H1 (cell line): Measurements from ENCODE around the gene DEAF1. TPM values are rescaled to one million over a fixed set of nuclear protein-coding genes. Genes with fewer than 3 reads are reported as not detected.
A peak's percentile ranks its signal among the peaks of the same experiment; 100 is the strongest.

Source experiments
- CTCF ChIA-PET: fragments of 300-600 bp; sonication (Branson Sonifier 250); formaldehyde crosslinking; loops from one replicate; lab custom pipeline; 2021; ENCODE audit not compliant: partially characterized antibody; lab: Charles Lee
- POLR2A ChIA-PET: fragments of 300-600 bp; sonication (Branson Sonifier 250); formaldehyde crosslinking; loops from one replicate; lab custom pipeline; 2021; ENCODE audit warnings: inconsistent platforms; ENCODE audit not compliant: partially characterized antibody; lab: Charles Lee
- DNase-seq, 2 experiments: peaks; one replicate each; pipeline versions ENCODE4 v3.0.0 to v3.0.0-alpha.2; 2010 to 2022; ENCODE audit warnings: low spot score in 2 of 2, low read depth in 1 of 2, mixed read lengths in 1 of 2
- FAIRE-seq: peaks from 2 replicates; lab custom pipeline; 2011; peaks lifted over from hg19 to GRCh38; lab: Jason Lieb, UNC
- H2AFZ ChIP-seq: 2 replicates; pipeline ENCODE4 v1.8.1; 2012; ENCODE audit warnings: low read length, inconsistent platforms
- H2AK5ac ChIP-seq: 2 replicates; pipeline ENCODE4 v1.6.1; 2013; ENCODE audit warnings: low read depth, low read length
- H2BK120ac ChIP-seq: replicated peaks from 2 replicates; pipeline ENCODE3; 2013; ENCODE audit warnings: low read depth, low read length, inconsistent platforms
- H2BK12ac ChIP-seq: 2 replicates; pipeline ENCODE4 v1.6.1; 2013; ENCODE audit warnings: low read depth, low read length
- H2BK15ac ChIP-seq: 2 replicates; pipeline ENCODE4 v1.6.1; 2013; ENCODE audit warnings: low read length
- H2BK20ac ChIP-seq: 2 replicates; pipeline ENCODE4 v1.6.1; 2013; ENCODE audit warnings: low read length
- H2BK5ac ChIP-seq: 2 replicates; pipeline ENCODE4 v1.6.1; 2013; ENCODE audit warnings: low read depth, low read length
- H3K14ac ChIP-seq: 2 replicates; pipeline ENCODE4 v1.6.1; 2013; ENCODE audit warnings: inconsistent platforms; ENCODE audit not compliant: insufficient read length
- H3K18ac ChIP-seq: 2 replicates; pipeline ENCODE4 v1.6.1; 2013; ENCODE audit warnings: low read length; ENCODE audit errors: extremely low read depth
- H3K23ac ChIP-seq: 2 replicates; pipeline ENCODE4 v1.6.1; 2013; ENCODE audit warnings: inconsistent platforms; ENCODE audit not compliant: insufficient read length
- H3K23me2 ChIP-seq: 2 replicates; pipeline ENCODE4 v1.6.1; 2013; ENCODE audit warnings: low read depth, low read length
- H3K27ac ChIP-seq: 2 replicates; pipeline ENCODE4 v1.6.1; 2011; ENCODE audit warnings: low read depth, low read length, inconsistent platforms
- H3K27me3 ChIP-seq, 4 experiments: replicated peaks in 1 of 4; 1 replicate in 1 of 4; 2 replicates in 3 of 4; pipeline versions ENCODE4 v1.6.1 to v1.8.1; 2011 to 2013; ENCODE audit warnings: low read length in 3 of 4, mild to moderate bottlenecking in 3 of 4, inconsistent platforms in 2 of 4, mixed read lengths in 2 of 4, moderate library complexity in 1 of 4; ENCODE audit not compliant: control insufficient read depth in 3 of 4, insufficient read depth in 3 of 4; ENCODE audit errors: extremely low read depth in 1 of 4
- H3K36me3 ChIP-seq, 4 experiments: 2 replicates each; pipeline versions ENCODE4 v1.6.1 to v1.8.1; 2011 to 2013; ENCODE audit warnings: mild to moderate bottlenecking in 4 of 4, low read length in 3 of 4, moderate library complexity in 2 of 4, control low read depth in 1 of 4, inconsistent platforms in 1 of 4; ENCODE audit not compliant: insufficient read depth in 4 of 4, control insufficient read depth in 2 of 4
- H3K4ac ChIP-seq: replicated peaks from 2 replicates; pipeline ENCODE3; 2013; ENCODE audit warnings: low read length, low read depth, mixed read lengths, inconsistent platforms; ENCODE audit not compliant: insufficient read length
- H3K4me1 ChIP-seq, 4 experiments: replicated peaks in 1 of 4; 1 replicate in 1 of 4; 2 replicates in 3 of 4; pipeline versions ENCODE4 v1.6.1 to v1.8.1; 2011 to 2013; ENCODE audit warnings: low read length in 3 of 4, inconsistent platforms in 2 of 4, mixed read lengths in 1 of 4; ENCODE audit not compliant: insufficient read depth in 4 of 4, control insufficient read depth in 3 of 4
- H3K4me2 ChIP-seq, 2 experiments: 2 replicates each; pipeline versions ENCODE4 v1.6.1 to v1.8.1; 2011 to 2013; ENCODE audit warnings: low read depth in 2 of 2, low read length in 2 of 2, control low read depth in 1 of 2, inconsistent platforms in 1 of 2, mild to moderate bottlenecking in 1 of 2; ENCODE audit not compliant: insufficient read depth in 1 of 2
- H3K4me3 ChIP-seq, 4 experiments: fragments of 200-600, 300-600 bp in 1 of 4; sonication (generic), shearing (Covaris generic), sonication (Bioruptor Twin) in 1 of 4; 2 replicates each; pipeline versions ENCODE4 v1.5.1 to v1.8.1; 2011 to 2016; ENCODE audit warnings: low read length in 4 of 4, low read depth in 3 of 4, control low read depth in 2 of 4, inconsistent platforms in 2 of 4, mild to moderate bottlenecking in 2 of 4, mixed read lengths in 1 of 4, moderate library complexity in 1 of 4; ENCODE audit not compliant: insufficient read depth in 2 of 4; ENCODE audit errors: extremely low read depth in 1 of 4
- H3K56ac ChIP-seq: replicated peaks from 2 replicates; pipeline ENCODE3; 2013; ENCODE audit warnings: low read depth, mild to moderate bottlenecking, mixed read lengths, low read length, inconsistent platforms; ENCODE audit not compliant: insufficient read length
- H3K79me1 ChIP-seq: 2 replicates; pipeline ENCODE4 v1.6.1; 2013; ENCODE audit warnings: low read depth, low read length, control low read depth
- H3K79me2 ChIP-seq, 2 experiments: 2 replicates each; pipeline versions ENCODE4 v1.6.1 to v1.8.1; 2012 to 2013; ENCODE audit warnings: low read length in 2 of 2, mild to moderate bottlenecking in 2 of 2, inconsistent platforms in 1 of 2; ENCODE audit not compliant: insufficient read depth in 2 of 2, control insufficient read depth in 1 of 2
- H3K9ac ChIP-seq, 4 experiments: replicated peaks in 1 of 4; 1 replicate in 1 of 4; 2 replicates in 3 of 4; pipeline versions ENCODE4 v1.6.1 to v1.8.1; 2011 to 2013; ENCODE audit warnings: low read depth in 3 of 4, low read length in 3 of 4, control low read depth in 2 of 4, mild to moderate bottlenecking in 2 of 4, moderate library complexity in 2 of 4, inconsistent platforms in 1 of 4; ENCODE audit errors: extremely low read depth in 1 of 4
- H3K9me3 ChIP-seq, 2 experiments: 2 replicates each; pipeline versions ENCODE4 v1.6.1 to v1.8.1; 2012 to 2013; ENCODE audit warnings: mild to moderate bottlenecking in 2 of 2, moderate library complexity in 2 of 2, control low read depth in 1 of 2, inconsistent platforms in 1 of 2, low read depth in 1 of 2, low read length in 1 of 2, mixed read lengths in 1 of 2; ENCODE audit not compliant: insufficient read depth in 2 of 2
- H4K20me1 ChIP-seq, 2 experiments: replicated peaks in 1 of 2; 2 replicates each; pipeline versions ENCODE3 to v1.8.1; 2011 to 2013; ENCODE audit warnings: inconsistent platforms in 2 of 2, low read length in 2 of 2, mild to moderate bottlenecking in 1 of 2; ENCODE audit not compliant: insufficient read depth in 2 of 2, control insufficient read depth in 1 of 2
- H4K5ac ChIP-seq: 2 replicates; pipeline ENCODE4 v1.6.1; 2013; ENCODE audit warnings: low read length, low read depth, mixed read lengths, inconsistent platforms; ENCODE audit not compliant: insufficient read length
- H4K8ac ChIP-seq: 2 replicates; pipeline ENCODE4 v1.8.0; 2013; ENCODE audit warnings: mild to moderate bottlenecking, moderate library complexity, low read length, inconsistent platforms; ENCODE audit not compliant: insufficient read depth; ENCODE audit errors: extremely low read depth
- H4K91ac ChIP-seq: replicated peaks from 2 replicates; pipeline ENCODE3; 2013; ENCODE audit warnings: low read length, mixed read lengths, inconsistent platforms; ENCODE audit not compliant: insufficient read length
- RAD21 ChIP-seq, 2 experiments: IDR thresholded peaks in 1 of 2; conservative IDR thresholded peaks in 1 of 2; 2 replicates each; pipeline ENCODE4 v1.6.1; 2011; ENCODE audit warnings: low read depth in 2 of 2, low read length in 2 of 2, improper control_type of control experiment in 1 of 2, inconsistent platforms in 1 of 2, mild to moderate bottlenecking in 1 of 2, moderate library complexity in 1 of 2
- SIN3A ChIP-seq, 2 experiments: IDR thresholded peaks in 1 of 2; conservative IDR thresholded peaks in 1 of 2; 2 replicates each; pipeline ENCODE4 v1.6.1; 2011 to 2012; ENCODE audit warnings: low read length in 2 of 2, improper control_type of control experiment in 1 of 2, low read depth in 1 of 2, mild to moderate bottlenecking in 1 of 2
- SP2 ChIP-seq: IDR thresholded peaks from 2 replicates; pipeline ENCODE4 v1.6.1; 2012; ENCODE audit warnings: mild to moderate bottlenecking, low read length, inconsistent platforms
- WGBS, 2 experiments: shearing (Covaris generic) in 1 of 2; methylation state at CpG; one replicate each; pipeline versions ENCODE4 v1.1.6 to v1.1.7; 2013 to 2015; ENCODE audit warnings: low lambda C conversion rate in 2 of 2, mixed read lengths in 2 of 2, inconsistent platforms in 1 of 2, low coverage in 1 of 2, missing lambda C conversion rate in 1 of 2; ENCODE audit not compliant: insufficient replicate concordance in 2 of 2, insufficient coverage in 1 of 2, insufficient read length in 1 of 2; ENCODE audit errors: extremely low coverage in 1 of 2, missing lambda C conversion rate in 1 of 2; 5-methylcytosine and 5-hydroxymethylcytosine counted together
- polyA plus RNA-seq, 7 experiments: library from polyadenylated mRNA; depleted of rRNA in 3 of 7; stranded (reverse) in 5 of 7; unstranded in 2 of 7; fragments of >200 nt in 5 of 7; fragments of 200-250 nt in 2 of 7; gene quantifications; 1 replicate in 5 of 7; 2 replicates in 1 of 7; 4 replicates in 1 of 7; pipeline versions ENCODE4 v1.2.1 to v1.2.3, GENCODE V29; 2011 to 2013; ENCODE audit warnings: missing spikeins in 2 of 7, mixed read lengths in 2 of 7
- total RNA-seq: library from RNA; stranded (reverse); fragmentation: NEBNext Ultra II Directional; extraction: Animal tissue kit (Norgen Biotek cat#: 25700); gene quantifications from 2 replicates; pipeline ENCODE4 v1.2.1, GENCODE V29; 2021
- TF ChIP-seq, protein P1 (sequence below), 3 experiments: IDR thresholded peaks; 1 replicate in 2 of 3; 2 replicates in 1 of 3; pipeline versions ENCODE4 v1.5.1 to v1.6.1; 2011; ENCODE audit warnings: low read length in 3 of 3, mild to moderate bottlenecking in 3 of 3, inconsistent platforms in 2 of 3, low read depth in 1 of 3, moderate library complexity in 1 of 3; ENCODE audit not compliant: insufficient read depth in 1 of 3; ENCODE audit errors: control extremely low read depth in 1 of 3

DEAF1 gene
- total and polyA plus RNA-seq, 2 of the 8 experiments (the other 6 are each of a cell fraction or from before 2014, with no cell fraction given): 47.3 to 58.4 TPM

- no peak overlapping the region for H3K4me3 ChIP-seq
- no peak overlapping the region for H3K4me2 ChIP-seq
- no peak overlapping the region for H4K91ac ChIP-seq
- no peak overlapping the region for H3K56ac ChIP-seq
- peaks cover 16 to 51% (median 41%) of the 10 kb centered on the region in 4 experiments for H3K36me3 ChIP-seq
- no peak overlapping the region for H3K4ac ChIP-seq
- H4K5ac ChIP-seq: no peak overlapping the region
- POLR2A ChIA-PET: interaction anchor here (1.0 to 2.3 kb wide), 12 partner anchors 11 to 151 kb away, joined by 3 to 20 read pairs (median 4); partner anchors contain the start of genes DRD4, LMNTD2 and RASSF7
- H3K27ac ChIP-seq: no peak overlapping the region
- H3K9me3 ChIP-seq: no peaks in the 10 kb centered on the region
- no peak overlapping the region for H2BK120ac ChIP-seq
- H2BK20ac ChIP-seq: no peak overlapping the region
- no peak overlapping the region for H2AFZ ChIP-seq
- no peak overlapping the region for H2BK5ac ChIP-seq
- no peak overlapping the region for H2BK12ac ChIP-seq
- TF ChIP-seq SIN3A (conservative IDR thresholded peaks at IDR 0.05 in 1 of 2, IDR thresholded peaks at IDR 0.05 in 1 of 2; ENCODE audit: low read depth in 1 of 2, low read length in 2 of 2) (0 out of 4 replicates have a peak, but pooled peaks of 1 of the 2 experiments have one; percentile 24), SP2 (no peak), RAD21 (IDR thresholded peaks at IDR 0.05 in 1 of 2, conservative IDR thresholded peaks at IDR 0.05 in 1 of 2; ENCODE audit: low read depth in 2 of 2, low read length in 2 of 2) (peak in 1 of 2 experiments; percentile 40; a peak in 2 of 4 replicates)
- TF ChIP-seq, protein P1, sequence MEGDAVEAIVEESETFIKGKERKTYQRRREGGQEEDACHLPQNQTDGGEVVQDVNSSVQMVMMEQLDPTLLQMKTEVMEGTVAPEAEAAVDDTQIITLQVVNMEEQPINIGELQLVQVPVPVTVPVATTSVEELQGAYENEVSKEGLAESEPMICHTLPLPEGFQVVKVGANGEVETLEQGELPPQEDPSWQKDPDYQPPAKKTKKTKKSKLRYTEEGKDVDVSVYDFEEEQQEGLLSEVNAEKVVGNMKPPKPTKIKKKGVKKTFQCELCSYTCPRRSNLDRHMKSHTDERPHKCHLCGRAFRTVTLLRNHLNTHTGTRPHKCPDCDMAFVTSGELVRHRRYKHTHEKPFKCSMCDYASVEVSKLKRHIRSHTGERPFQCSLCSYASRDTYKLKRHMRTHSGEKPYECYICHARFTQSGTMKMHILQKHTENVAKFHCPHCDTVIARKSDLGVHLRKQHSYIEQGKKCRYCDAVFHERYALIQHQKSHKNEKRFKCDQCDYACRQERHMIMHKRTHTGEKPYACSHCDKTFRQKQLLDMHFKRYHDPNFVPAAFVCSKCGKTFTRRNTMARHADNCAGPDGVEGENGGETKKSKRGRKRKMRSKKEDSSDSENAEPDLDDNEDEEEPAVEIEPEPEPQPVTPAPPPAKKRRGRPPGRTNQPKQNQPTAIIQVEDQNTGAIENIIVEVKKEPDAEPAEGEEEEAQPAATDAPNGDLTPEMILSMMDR (IDR thresholded peaks at IDR 0.05; ENCODE audit: control extremely low read depth in 1 of 3, insufficient read depth in 1 of 3, low read depth in 1 of 3, low read length in 3 of 3): peak in 2 of 3 experiments; percentile 38 to 49; a peak in 3 of 4 replicates
- H3K9ac ChIP-seq: no peak overlapping the region
- H4K20me1 ChIP-seq: peaks cover 21 to 29% of the 10 kb centered on the region in 2 experiments
- no peaks in the 10 kb centered on the region for H3K79me2 ChIP-seq
- no peak overlapping the region for H3K18ac ChIP-seq
- no peak overlapping the region; the same call in 1 of the 2 replicates for H4K8ac ChIP-seq
- FAIRE-seq (no peak), DNase-seq (no peak)
- H3K23ac ChIP-seq: no peak overlapping the region
- no peak overlapping the region for H2AK5ac ChIP-seq
- peaks cover 0 to 15% (median 3%) of the 10 kb centered on the region in 4 experiments; a peak in 5 of 7 replicates for H3K4me1 ChIP-seq
- H3K79me1 ChIP-seq: peaks cover 6% of the 10 kb centered on the region
- CTCF ChIA-PET: interaction anchor here (0.6 to 2.4 kb wide), 14 partner anchors 9 to 131 kb away, joined by 3 to 9 read pairs (median 4); no protein-coding TSS in a partner anchor
- no peaks in the 10 kb centered on the region for H3K27me3 ChIP-seq
- 92% methylated on average over 22 of the region's 27 CpGs; no CpG with 5 or more reads in 1 of the 2 experiments for WGBS, 2 experiments
- H3K14ac ChIP-seq: no peak overlapping the region
- H3K23me2 ChIP-seq: peaks cover 3% of the 10 kb centered on the region; the same call in 1 of the 2 replicates
- H2BK15ac ChIP-seq: no peak overlapping the region
Observed at GRCh38 chr11:612201-612960, 82.6 kb downstream of the DEAF1 start.
